ENCODE data around the gene OTOG. TPM values are rescaled to one million over a fixed set of nuclear protein-coding genes. Genes with fewer than 3 reads are reported as not detected.

OTOG gene
- total and polyA plus RNA-seq, 7 donors = under 0.01 TPM; not detected in 5

DNA sequence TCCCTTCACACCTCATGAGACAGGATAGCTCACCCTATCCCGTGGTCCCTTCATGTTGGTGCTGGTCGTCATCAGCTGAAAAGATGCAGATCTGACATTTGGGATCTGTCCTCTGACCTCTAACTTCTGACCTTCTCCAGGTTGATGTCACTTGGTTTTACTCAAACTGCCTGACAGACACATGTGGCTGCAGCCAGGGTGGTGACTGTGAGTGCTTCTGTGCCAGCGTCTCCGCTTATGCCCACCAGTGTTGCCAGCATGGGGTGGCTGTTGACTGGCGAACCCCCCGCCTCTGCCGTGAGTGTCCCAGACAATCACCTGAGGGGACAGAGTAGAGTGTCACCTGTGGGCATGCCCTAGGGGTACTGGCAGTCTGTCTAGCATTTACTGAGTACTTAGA is 49.7 kb downstream of the OTOG start:
- TF ChIP-seq POLR2AphosphoS5 (IDR thresholded peaks at IDR 0.05) (no peak), POLR2A (IDR thresholded peaks at IDR 0.05) (no peak), EP300 (IDR thresholded peaks at IDR 0.05) (no peak)
- TF ChIP-seq, protein P1, sequence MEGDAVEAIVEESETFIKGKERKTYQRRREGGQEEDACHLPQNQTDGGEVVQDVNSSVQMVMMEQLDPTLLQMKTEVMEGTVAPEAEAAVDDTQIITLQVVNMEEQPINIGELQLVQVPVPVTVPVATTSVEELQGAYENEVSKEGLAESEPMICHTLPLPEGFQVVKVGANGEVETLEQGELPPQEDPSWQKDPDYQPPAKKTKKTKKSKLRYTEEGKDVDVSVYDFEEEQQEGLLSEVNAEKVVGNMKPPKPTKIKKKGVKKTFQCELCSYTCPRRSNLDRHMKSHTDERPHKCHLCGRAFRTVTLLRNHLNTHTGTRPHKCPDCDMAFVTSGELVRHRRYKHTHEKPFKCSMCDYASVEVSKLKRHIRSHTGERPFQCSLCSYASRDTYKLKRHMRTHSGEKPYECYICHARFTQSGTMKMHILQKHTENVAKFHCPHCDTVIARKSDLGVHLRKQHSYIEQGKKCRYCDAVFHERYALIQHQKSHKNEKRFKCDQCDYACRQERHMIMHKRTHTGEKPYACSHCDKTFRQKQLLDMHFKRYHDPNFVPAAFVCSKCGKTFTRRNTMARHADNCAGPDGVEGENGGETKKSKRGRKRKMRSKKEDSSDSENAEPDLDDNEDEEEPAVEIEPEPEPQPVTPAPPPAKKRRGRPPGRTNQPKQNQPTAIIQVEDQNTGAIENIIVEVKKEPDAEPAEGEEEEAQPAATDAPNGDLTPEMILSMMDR (IDR thresholded peaks at IDR 0.05) = no peak
- H3K27me3 ChIP-seq = no peaks in the 10 kb centered on the region
- no peaks in the 10 kb centered on the region for H3K36me3 ChIP-seq
- no peak overlapping the region for H3K27ac ChIP-seq
- intact Hi-C loops (cut with DNase I) = loop anchor here (5.0 kb wide), 1 partner anchor 381 kb away; no protein-coding TSS in a partner anchor
- H3K4me3 ChIP-seq = no peak overlapping the region
- WGBS, 2 donors = 90 to 91% methylated on average over 7 of the region's 7 CpGs
- H3K9me3 ChIP-seq = peaks cover 0 to 2% (median 0%) of the 10 kb centered on the region in 4 donors
- H3K4me1 ChIP-seq = no peaks in the 10 kb centered on the region
- peak; percentile 53 for DNase-seq

DNA sequence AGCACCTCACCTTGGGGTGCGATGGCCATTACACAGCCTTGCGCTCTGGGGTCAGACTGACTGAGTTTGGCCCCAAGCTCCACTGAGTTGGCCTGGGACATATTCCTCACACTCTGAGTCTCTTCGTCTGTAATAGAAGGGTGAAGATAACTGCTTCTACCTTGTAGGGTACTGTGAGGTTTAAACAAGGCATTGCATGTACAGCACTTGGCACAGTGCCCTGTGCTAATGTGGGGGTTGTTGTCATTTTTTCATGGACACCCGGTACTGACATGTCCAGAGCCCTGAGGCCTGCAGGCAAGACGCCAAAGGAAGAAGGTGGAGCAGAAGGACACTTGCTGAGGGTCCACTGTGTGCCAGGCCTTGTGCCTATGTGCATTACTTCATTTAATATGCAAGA is 50.7 kb downstream of the OTOG start:
- H3K36me3 ChIP-seq = no peaks in the 10 kb centered on the region
- DNase-seq = peak; percentile 61
- H3K27me3 ChIP-seq = no peaks in the 10 kb centered on the region
- H3K4me3 ChIP-seq = no peak overlapping the region
- peaks cover 0 to 2% (median 0%) of the 10 kb centered on the region in 4 donors for H3K9me3 ChIP-seq
- no peak for TF ChIP-seq EP300 (IDR thresholded peaks at IDR 0.05)
- TF ChIP-seq, protein P1 (IDR thresholded peaks at IDR 0.05) = no peak
- TF ChIP-seq POLR2A (IDR thresholded peaks at IDR 0.05) = no peak
- H3K4me1 ChIP-seq = no peaks in the 10 kb centered on the region
- 67 to 77% methylated on average over 5 of the region's 5 CpGs for WGBS, 2 donors
- H3K27ac ChIP-seq = no peak overlapping the region
- intact Hi-C loops (cut with DNase I) = loop anchor here (5.0 kb wide), 1 partner anchor 380 kb away; no protein-coding TSS in a partner anchor

DNA sequence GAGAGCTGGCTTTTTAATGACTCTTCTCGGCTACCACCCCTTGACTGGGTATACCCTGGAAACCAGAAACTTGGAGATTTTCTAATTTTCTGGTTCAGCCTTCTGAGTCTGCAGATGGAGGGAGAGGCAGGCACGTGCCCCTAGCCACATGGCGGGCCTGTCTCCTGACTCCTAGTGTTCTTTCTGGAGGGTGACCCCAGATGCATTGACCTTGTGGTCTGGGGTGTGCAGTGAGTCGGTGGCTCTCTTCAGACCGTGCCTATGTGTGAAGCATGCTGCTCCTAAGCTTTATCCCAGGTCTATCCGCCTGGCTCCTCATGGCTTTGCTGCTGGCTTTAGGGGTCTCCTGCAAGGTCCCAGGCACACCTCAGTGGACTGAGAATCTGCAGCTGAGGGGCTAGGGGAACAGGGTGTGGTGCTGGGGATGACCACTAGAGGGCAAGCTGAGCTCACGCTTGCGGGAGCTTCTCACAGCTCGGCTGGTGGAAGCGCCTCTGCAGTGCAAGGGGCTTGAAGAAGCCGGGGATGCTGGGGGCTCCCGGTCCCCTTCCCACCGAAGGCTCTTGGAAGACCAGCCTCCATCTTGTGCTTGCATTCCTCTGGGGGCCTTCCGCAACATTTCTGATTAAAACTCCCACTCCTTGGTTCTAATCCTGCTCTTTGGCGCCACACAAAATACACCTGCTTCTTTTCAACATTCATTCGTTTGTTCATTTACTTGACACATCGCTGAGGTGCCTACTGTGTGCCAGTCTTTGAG is 51.8 kb downstream of the OTOG start:
- intact Hi-C loops (cut with DNase I) = loop anchor here (5.0 kb wide), 1 partner anchor 378 kb away; no protein-coding TSS in a partner anchor
- no peak overlapping the region for H3K4me3 ChIP-seq
- TF ChIP-seq EP300 (IDR thresholded peaks at IDR 0.05) (no peak), POLR2AphosphoS5 (IDR thresholded peaks at IDR 0.05) (no peak), POLR2A (IDR thresholded peaks at IDR 0.05) (no peak)
- TF ChIP-seq, protein P1 (IDR thresholded peaks at IDR 0.05) = peak; percentile 56 to 88 (median 71)
- H3K36me3 ChIP-seq = no peaks in the 10 kb centered on the region
- WGBS, 2 donors = 26 to 31% methylated on average over 17 of the region's 17 CpGs
- no peaks in the 10 kb centered on the region for H3K4me1 ChIP-seq
- DNase-seq = peak; percentile 73
- no peaks in the 10 kb centered on the region for H3K27me3 ChIP-seq
- peaks cover 0 to 2% (median 0%) of the 10 kb centered on the region in 4 donors for H3K9me3 ChIP-seq
- H3K27ac ChIP-seq = no peak overlapping the region

DNA sequence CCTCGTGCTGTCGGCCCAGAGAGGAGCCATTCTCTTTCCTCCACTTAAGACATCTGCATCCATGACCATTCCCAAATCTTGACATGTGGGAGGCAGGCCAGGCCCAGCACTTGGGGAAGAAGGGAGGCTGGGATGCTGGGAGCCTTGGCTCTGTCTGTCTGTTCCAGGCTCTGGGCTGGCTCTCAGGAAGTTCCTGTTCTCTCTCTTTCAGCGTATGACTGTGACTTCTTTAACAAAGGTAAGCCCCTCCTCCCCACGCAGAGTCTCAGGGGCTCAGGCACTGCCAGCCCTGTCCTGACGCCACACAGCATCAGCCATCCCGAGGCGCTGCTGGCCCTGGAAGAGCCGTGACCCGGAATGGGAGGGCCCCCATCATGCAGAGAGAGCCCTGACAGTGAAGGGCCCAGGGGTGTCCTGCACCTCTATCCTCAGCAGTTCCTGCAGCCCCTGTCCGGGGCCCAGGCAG is 52.4 kb downstream of the OTOG start:
- Histone ChIP-seq H3K4me1 (no peaks in the 10 kb centered on the region), H3K36me3 (no peaks in the 10 kb centered on the region), H3K9me3 (peaks cover 0 to 2% (median 0%) of the 10 kb centered on the region in 4 donors), H3K27me3 (no peaks in the 10 kb centered on the region), H3K4me3 (no peak overlapping the region), H3K27ac (no peak overlapping the region)
- WGBS, 2 donors = 73 to 75% methylated on average over 10 of the region's 10 CpGs
- peak; percentile 47 for DNase-seq
- intact Hi-C loops (cut with DNase I) = loop anchor here (5.0 kb wide), 1 partner anchor 378 kb away; no protein-coding TSS in a partner anchor
- no peak for TF ChIP-seq EP300 (IDR thresholded peaks at IDR 0.05)
- TF ChIP-seq, protein P1 (IDR thresholded peaks at IDR 0.05) = no peak
- no peak for TF ChIP-seq POLR2A (IDR thresholded peaks at IDR 0.05)
- TF ChIP-seq POLR2AphosphoS5 (IDR thresholded peaks at IDR 0.05) = no peak
